ENCODE data around the gene ATP5ME.

Gene ATP5ME

GRCh38 chr4:717601-718320 lies 43.7 kb upstream of the ATP5ME start:
- no peak overlapping the region for H3K4me3 ChIP-seq (ENCODE audit: low read depth, low read length)
- TF ChIP-seq, protein P1, sequence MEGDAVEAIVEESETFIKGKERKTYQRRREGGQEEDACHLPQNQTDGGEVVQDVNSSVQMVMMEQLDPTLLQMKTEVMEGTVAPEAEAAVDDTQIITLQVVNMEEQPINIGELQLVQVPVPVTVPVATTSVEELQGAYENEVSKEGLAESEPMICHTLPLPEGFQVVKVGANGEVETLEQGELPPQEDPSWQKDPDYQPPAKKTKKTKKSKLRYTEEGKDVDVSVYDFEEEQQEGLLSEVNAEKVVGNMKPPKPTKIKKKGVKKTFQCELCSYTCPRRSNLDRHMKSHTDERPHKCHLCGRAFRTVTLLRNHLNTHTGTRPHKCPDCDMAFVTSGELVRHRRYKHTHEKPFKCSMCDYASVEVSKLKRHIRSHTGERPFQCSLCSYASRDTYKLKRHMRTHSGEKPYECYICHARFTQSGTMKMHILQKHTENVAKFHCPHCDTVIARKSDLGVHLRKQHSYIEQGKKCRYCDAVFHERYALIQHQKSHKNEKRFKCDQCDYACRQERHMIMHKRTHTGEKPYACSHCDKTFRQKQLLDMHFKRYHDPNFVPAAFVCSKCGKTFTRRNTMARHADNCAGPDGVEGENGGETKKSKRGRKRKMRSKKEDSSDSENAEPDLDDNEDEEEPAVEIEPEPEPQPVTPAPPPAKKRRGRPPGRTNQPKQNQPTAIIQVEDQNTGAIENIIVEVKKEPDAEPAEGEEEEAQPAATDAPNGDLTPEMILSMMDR (IDR thresholded peaks at IDR 0.05; ENCODE audit: borderline replicate concordance, insufficient read depth, low read depth, low read length): no peak

GRCh38 chr4:714087-714486 lies 40.0 kb upstream of the ATP5ME start:
- H3K4me3 ChIP-seq (ENCODE audit: low read depth, low read length): no peak overlapping the region
- TF ChIP-seq, protein P1 (IDR thresholded peaks at IDR 0.05; ENCODE audit: borderline replicate concordance, insufficient read depth, low read depth, low read length): no peak

- no peak overlapping the region for H3K4me3 ChIP-seq (ENCODE audit: low read depth, low read length)
- TF ChIP-seq, protein P1 (IDR thresholded peaks at IDR 0.05; ENCODE audit: borderline replicate concordance, insufficient read depth, low read depth, low read length): no peak
These were observed 39.0 kb upstream of the ATP5ME start for GRCh38 chr4:712916-713632.

DNA sequence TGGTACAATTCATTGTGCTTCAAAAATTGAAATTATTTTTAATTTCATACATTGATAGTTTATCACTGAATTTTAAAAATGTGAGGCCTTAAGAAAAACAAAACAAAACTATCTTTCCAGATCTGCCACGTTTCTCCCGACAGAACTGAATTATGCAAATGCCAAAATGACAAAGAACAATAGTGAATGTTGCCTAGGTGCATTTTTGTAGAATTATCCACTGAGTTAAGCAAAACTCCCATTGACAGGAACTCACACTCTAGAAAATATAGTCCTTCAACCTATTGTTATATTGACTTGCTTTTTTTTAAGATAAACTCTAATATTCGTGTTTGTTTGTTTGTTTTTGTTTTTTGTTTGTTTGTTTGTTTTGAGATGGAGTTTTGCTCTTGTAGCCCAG lies 38.0 kb upstream of the ATP5ME start:
- TF ChIP-seq, protein P1 (IDR thresholded peaks at IDR 0.05; ENCODE audit: borderline replicate concordance, insufficient read depth, low read depth, low read length): no peak
- no peak overlapping the region for H3K4me3 ChIP-seq (ENCODE audit: low read depth, low read length)

- TF ChIP-seq, protein P1 (IDR thresholded peaks at IDR 0.05; ENCODE audit: borderline replicate concordance, insufficient read depth, low read depth, low read length): no peak
These were observed 36.8 kb upstream of the ATP5ME start for GRCh38 chr4:710916-711315.

DNA sequence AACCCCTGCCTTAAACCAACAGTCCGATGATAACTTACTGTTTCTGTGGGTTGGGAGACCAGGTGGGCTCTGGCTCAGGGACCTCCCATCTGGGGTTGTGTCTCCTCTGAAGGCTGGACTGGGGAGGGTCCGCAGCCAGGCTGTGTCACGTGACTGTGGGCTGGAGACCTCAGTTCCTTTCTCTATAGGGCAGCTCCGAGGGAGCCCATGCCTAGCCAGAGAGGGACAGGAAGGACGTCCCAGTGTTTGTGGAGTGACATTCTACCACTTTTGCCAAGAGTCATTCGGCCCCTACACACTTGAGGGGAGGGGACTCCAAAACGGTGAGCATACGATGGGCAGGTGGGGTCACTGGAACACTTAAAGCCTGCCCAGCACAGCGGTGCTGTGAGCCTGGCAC lies 36.0 kb upstream of the ATP5ME start:
- TF ChIP-seq, protein P1 (IDR thresholded peaks at IDR 0.05; ENCODE audit: borderline replicate concordance, insufficient read depth, low read depth, low read length): no peak
- H3K4me3 ChIP-seq (ENCODE audit: low read depth, low read length): no peak overlapping the region

More at GRCh38 chr4:710916-711315, 36.8 kb upstream of the ATP5ME start:
- H3K4me3 ChIP-seq (ENCODE audit: low read depth, low read length): no peak overlapping the region

GRCh38 chr4:709348-709747 lies 35.3 kb upstream of the ATP5ME start:
- H3K4me3 ChIP-seq (ENCODE audit: low read depth, low read length): no peak overlapping the region
- TF ChIP-seq, protein P1 (IDR thresholded peaks at IDR 0.05; ENCODE audit: borderline replicate concordance, insufficient read depth, low read depth, low read length): no peak
